ENCODE results near the gene PXMP4.

- no peak for TF ChIP-seq CTCF (IDR thresholded peaks at IDR 0.05; ENCODE audit: low read depth, low read length, poor library complexity, severe bottlenecking)
- no peak for TF ChIP-seq EZH2phosphoT487 (IDR thresholded peaks at IDR 0.05; ENCODE audit: borderline replicate concordance, low read length)
These were observed 24.1 kb upstream of the PXMP4 start for GRCh38 chr20:33744181-33744580.
